HCT116 (cell line): Measurements from ENCODE around the gene GCNT2. TPM values are rescaled to one million over a fixed set of nuclear protein-coding genes. Genes with fewer than 3 reads are reported as not detected.

Experiments used
- ATAC-seq: fragments of 200-7000 bp; cut with Tn5 transposase; 2 replicates; pipeline ENCODE4 v1.9.1; 2020; ENCODE audit warnings: mild to moderate bottlenecking, moderate library complexity
- BruUV-seq: library from RNA; stranded (reverse); fragments of 400-500 nt; replicated peaks from 2 replicates; lab custom pipeline; 2021; lab: Mats Ljungman, UMichigan
- CTCF ChIA-PET: fragments of 300-600 bp; sonication (Branson Sonifier 250); formaldehyde crosslinking; loops from one replicate; lab custom pipeline; 2021; ENCODE audit warnings: antibody characterized with exemption; lab: Charles Lee
- POLR2A ChIA-PET: fragments of 300-600, 350-600 bp; sonication (Branson Sonifier 250); formaldehyde crosslinking; loops from one replicate; lab custom pipeline; 2021; ENCODE audit warnings: antibody characterized with exemption; lab: Charles Lee
- RAD21 ChIA-PET, 2 experiments: fragments of 300-600 bp; sonication (Branson Sonifier 250); formaldehyde crosslinking; loops; one replicate each; lab custom pipeline; 2023; ENCODE audit warnings: low total read pairs in 2 of 2; ENCODE audit not compliant: uncharacterized antibody in 2 of 2, unreplicated experiment in 2 of 2, low non-redundant PET in 1 of 2; lab: Charles Lee
- DNase-seq: peaks from one replicate; pipeline ENCODE4 v3.0.0-alpha.2; 2010; ENCODE audit warnings: low read depth, low spot score
- H2AFZ ChIP-seq: fragments of 200-600 bp; shearing (Covaris generic), sonication (generic); 2 replicates; pipeline ENCODE4 v1.6.1; 2017; ENCODE audit warnings: low read depth, mixed run types, mixed read lengths, antibody characterized with exemption, low read length; ENCODE audit not compliant: poor library complexity, severe bottlenecking
- H3K27ac ChIP-seq: 2 replicates; pipeline ENCODE4 v1.5.1; 2012; ENCODE audit warnings: low read depth, low read length
- H3K27me3 ChIP-seq: fragments of 200-600 bp; sonication (generic); 2 replicates; pipeline ENCODE4 v1.6.1; 2016; ENCODE audit warnings: mixed run types, low read length, mixed read lengths; ENCODE audit not compliant: insufficient read depth
- H3K36me3 ChIP-seq, 2 experiments: fragments of 200-500 bp in 1 of 2; fragments of 200-600 bp in 1 of 2; sonication (Bioruptor generic) in 1 of 2; sonication (generic) in 1 of 2; 2 replicates each; pipeline versions ENCODE4 v1.5.1 to v1.6.1; 2014 to 2016; ENCODE audit warnings: low read length in 2 of 2, inconsistent platforms in 1 of 2, mixed read lengths in 1 of 2, mixed run types in 1 of 2; ENCODE audit not compliant: insufficient read depth in 2 of 2, control insufficient read depth in 1 of 2
- H3K4me1 ChIP-seq, 2 experiments: fragments of 200-600 bp in 1 of 2; sonication (generic) in 1 of 2; 2 replicates each; pipeline versions ENCODE4 v1.5.1 to v1.6.1; 2012 to 2017; ENCODE audit warnings: low read length in 2 of 2, inconsistent platforms in 1 of 2, mild to moderate bottlenecking in 1 of 2, mixed read lengths in 1 of 2, mixed run types in 1 of 2, moderate library complexity in 1 of 2; ENCODE audit not compliant: insufficient read depth in 2 of 2, control insufficient read depth in 1 of 2
- H3K4me2 ChIP-seq: fragments of 200-600 bp; sonication (generic); 2 replicates; pipeline ENCODE4 v1.6.1; 2017; ENCODE audit warnings: mixed run types, low read length, mixed read lengths
- H3K4me3 ChIP-seq, 2 experiments: fragments of 200-600 bp in 1 of 2; sonication (generic) in 1 of 2; replicated peaks in 1 of 2; 2 replicates each; pipeline ENCODE4 v1.5.1; 2011 to 2016; ENCODE audit warnings: low read length in 2 of 2, control low read depth in 1 of 2, low read depth in 1 of 2, mild to moderate bottlenecking in 1 of 2, mixed read lengths in 1 of 2, mixed run types in 1 of 2
- H3K79me2 ChIP-seq: fragments of 200-600 bp; sonication (generic); 2 replicates; pipeline ENCODE4 v1.6.1; 2017; ENCODE audit warnings: mild to moderate bottlenecking, mixed run types, low read length, moderate library complexity, mixed read lengths; ENCODE audit not compliant: insufficient read depth
- H3K9ac ChIP-seq: fragments of 200-600 bp; sonication (generic); 2 replicates; pipeline ENCODE4 v1.6.1; 2016; ENCODE audit warnings: low read length, mixed read lengths
- H3K9me2 ChIP-seq: fragments of 200-600 bp; sonication (generic), shearing (Covaris generic); 2 replicates; pipeline ENCODE4 v1.6.1; 2017; ENCODE audit warnings: mixed run types, mild to moderate bottlenecking, moderate library complexity; ENCODE audit not compliant: insufficient read depth
- H3K9me3 ChIP-seq, 2 experiments: fragments of 200-500 bp in 1 of 2; fragments of 200-600 bp in 1 of 2; sonication (Bioruptor generic) in 1 of 2; sonication (generic) in 1 of 2; 2 replicates each; pipeline ENCODE4 v1.6.1; 2014 to 2017; ENCODE audit warnings: low read length in 2 of 2, mixed read lengths in 2 of 2, inconsistent platforms in 1 of 2, low read depth in 1 of 2, mild to moderate bottlenecking in 1 of 2, mixed run types in 1 of 2, moderate library complexity in 1 of 2; ENCODE audit not compliant: control insufficient read depth in 1 of 2, insufficient read depth in 1 of 2
- H4K20me1 ChIP-seq: fragments of 200-600 bp; sonication (generic), shearing (Covaris generic); 2 replicates; pipeline ENCODE4 v1.6.1; 2017; ENCODE audit warnings: mixed run types, mild to moderate bottlenecking, moderate library complexity; ENCODE audit not compliant: insufficient read depth
- CBX3 ChIP-seq: IDR thresholded peaks from 2 replicates; pipeline ENCODE4 v1.6.1; 2012; ENCODE audit warnings: low read depth
- CEBPB ChIP-seq: IDR thresholded peaks from 2 replicates; pipeline ENCODE4 v1.6.1; 2012; ENCODE audit warnings: low read depth
- EZH2 ChIP-seq: fragments of 200-600 bp; sonication (generic); IDR thresholded peaks from 2 replicates; pipeline ENCODE4 v1.6.1; 2017; ENCODE audit warnings: antibody characterized with exemption, mixed run types
- EZH2phosphoT487 ChIP-seq: fragments of 200-600 bp; IDR thresholded peaks from 2 replicates; pipeline ENCODE4 v1.6.1; 2018; ENCODE audit warnings: antibody characterized with exemption, borderline replicate concordance
- FOSL1 ChIP-seq: IDR thresholded peaks from 2 replicates; pipeline ENCODE4 v1.6.1; 2012; ENCODE audit warnings: low read depth
- JUND ChIP-seq: IDR thresholded peaks from 2 replicates; pipeline ENCODE4 v1.6.1; 2012
- POLR2AphosphoS5 ChIP-seq: IDR thresholded peaks from 2 replicates; pipeline ENCODE4 v1.6.1; 2011; ENCODE audit warnings: mild to moderate bottlenecking, low read depth, low read length, moderate library complexity
- SRF ChIP-seq: IDR thresholded peaks from 2 replicates; pipeline ENCODE4 v1.6.1; 2012; ENCODE audit warnings: low read depth
- TCF7L2 ChIP-seq: IDR thresholded peaks from 2 replicates; pipeline ENCODE4 v1.7.0; 2011; ENCODE audit warnings: borderline replicate concordance, inconsistent platforms; ENCODE audit not compliant: insufficient read depth, insufficient read length; ENCODE audit errors: extremely low read depth
- YY1 ChIP-seq: IDR thresholded peaks from 2 replicates; pipeline ENCODE4 v1.6.1; 2011; ENCODE audit warnings: low read length, low read depth, moderate library complexity, mild to moderate bottlenecking; ENCODE audit not compliant: insufficient replicate concordance; ENCODE audit errors: extremely low read depth
- ZFX ChIP-seq: fragments of 450-650 bp; IDR thresholded peaks from 2 replicates; pipeline ENCODE4 v1.6.1; 2017
- intact Hi-C: fragments of 100-400 bp; cut with micrococcal nuclease; formaldehyde crosslinking; loops from 2 replicates; pipeline ENCODE4 v1.10.0; 2022
- total RNA-seq: library from RNA; stranded (reverse); gene quantifications from one replicate; pipeline ENCODE4 v1.2.1, GENCODE V29; 2021; ENCODE audit not compliant: unreplicated experiment
- TF ChIP-seq, protein P1 (sequence below): IDR thresholded peaks from 2 replicates; pipeline ENCODE4 v1.6.1; 2012
- TF ChIP-seq, protein P2 (sequence below): IDR thresholded peaks from 2 replicates; pipeline ENCODE4 v1.6.1; 2012
- TF ChIP-seq, protein P3 (sequence below), 3 experiments: fragments of 200-600 bp in 1 of 3; sonication (generic) in 1 of 3; IDR thresholded peaks in 2 of 3; conservative IDR thresholded peaks in 1 of 3; 2 replicates each; pipeline ENCODE4 v1.5.1; 2012 to 2017; ENCODE audit warnings: low read depth in 2 of 3, low read length in 2 of 3, antibody characterized with exemption in 1 of 3, borderline replicate concordance in 1 of 3, control low read depth in 1 of 3, mild to moderate bottlenecking in 1 of 3, mixed read lengths in 1 of 3, mixed run types in 1 of 3, moderate library complexity in 1 of 3; ENCODE audit not compliant: insufficient read depth in 1 of 3

Gene GCNT2
- total RNA-seq, 1 experiment from 2014 or later = 0.74 TPM

DNA sequence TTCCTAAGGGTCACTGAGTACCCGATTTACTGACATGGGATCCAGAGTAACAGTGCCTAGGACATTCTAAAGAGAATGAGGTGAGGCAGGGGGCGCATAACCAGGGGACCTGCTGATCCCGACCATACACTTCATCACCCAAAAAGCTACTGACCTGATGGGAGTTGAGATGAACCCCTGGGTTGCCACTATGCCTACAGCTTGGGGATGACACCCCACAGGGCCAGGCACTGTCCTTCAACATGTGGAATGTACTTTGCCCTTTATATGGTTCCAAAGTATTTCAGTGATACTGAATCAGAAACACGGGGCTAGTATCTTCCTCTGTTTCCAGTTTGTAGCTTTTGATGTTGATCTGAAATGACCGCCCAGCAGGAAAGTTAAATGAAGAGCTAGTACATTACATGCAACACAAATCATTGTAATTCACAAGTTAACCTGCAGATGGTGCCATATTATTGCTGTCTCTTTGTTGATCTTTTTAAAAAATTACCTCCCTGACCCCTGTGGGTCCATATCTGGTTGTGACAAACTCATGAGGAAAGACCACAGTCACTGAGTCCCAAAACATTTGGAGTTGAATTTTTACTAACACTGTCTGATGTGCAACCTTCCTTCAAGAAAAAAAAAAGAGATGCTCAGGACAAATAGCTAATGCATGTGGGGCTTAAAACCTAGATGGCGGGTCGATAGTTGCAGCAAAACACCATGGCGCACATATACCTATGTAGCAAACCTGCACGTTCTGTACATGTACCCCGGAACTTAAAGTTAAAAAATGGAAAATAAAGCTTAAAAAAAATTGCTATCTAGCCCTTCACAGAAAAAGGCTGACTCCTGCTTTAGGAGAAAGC lies 42.7 kb upstream of the GCNT2 start (continued):
- TF ChIP-seq JUND = no peak

DNA sequence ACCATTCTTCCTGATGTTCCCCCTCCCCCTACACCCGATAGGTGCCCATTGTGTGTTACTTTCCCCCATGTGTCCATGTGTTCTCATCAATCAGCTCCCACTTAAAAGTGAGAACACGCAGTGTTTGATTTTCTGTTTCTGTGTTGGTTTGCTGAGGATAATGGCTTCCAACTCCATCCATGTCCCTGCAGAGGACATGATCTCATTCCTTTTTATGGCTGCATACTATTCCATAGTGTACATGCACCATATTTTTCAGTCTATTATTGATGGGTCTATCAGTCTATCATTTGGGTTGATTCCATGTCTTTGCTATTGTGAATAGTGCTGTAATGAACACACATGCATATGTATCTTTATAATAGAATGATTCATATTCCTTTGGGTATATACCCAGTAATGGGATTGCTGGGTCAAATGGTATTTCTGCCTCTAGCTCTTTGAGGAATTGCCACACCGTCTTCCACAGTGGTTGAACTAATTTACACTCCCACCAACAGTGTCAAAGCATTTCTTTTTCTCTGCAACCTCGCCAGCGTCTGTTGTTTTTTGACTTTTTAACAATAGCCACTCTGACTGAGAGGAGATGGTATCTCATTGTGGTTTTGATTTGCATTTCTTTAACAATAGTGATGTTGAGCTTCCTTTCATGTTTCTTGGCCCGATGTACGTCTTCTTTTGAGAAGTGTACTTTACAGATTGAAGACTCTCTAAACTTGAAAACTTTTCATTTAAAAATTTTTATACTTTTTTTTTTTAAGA lies 41.0 kb upstream of the GCNT2 start:
- intact Hi-C loops = loop anchor here (5.0 to 10.0 kb wide), 2 partner anchors 1015 to 1097 kb away; no protein-coding TSS in a partner anchor
- ChIA-PET CTCF (interaction anchor here (2.7 kb wide), 1 partner anchor 322 kb away, joined by 11 read pairs; no protein-coding TSS in a partner anchor), POLR2A (no interaction called here), RAD21 (no interaction called here)
- no peak overlapping the region for H3K4me2 ChIP-seq
- H3K27me3 ChIP-seq = no peaks in the 10 kb centered on the region
- peaks cover 0 to 10% of the 10 kb centered on the region in 2 experiments; a peak in 2 of 4 replicates for H3K4me1 ChIP-seq
- H3K79me2 ChIP-seq = no peaks in the 10 kb centered on the region
- H3K27ac ChIP-seq = no peak overlapping the region
- H4K20me1 ChIP-seq = no peaks in the 10 kb centered on the region
- no peak for DNase-seq
- no peak for ATAC-seq
- H3K9me2 ChIP-seq = no peaks in the 10 kb centered on the region
- H3K9me3 ChIP-seq = no peaks in the 10 kb centered on the region
- no TSS peak for BruUV-seq
- no peak overlapping the region for H3K9ac ChIP-seq
- H2AFZ ChIP-seq = no peak overlapping the region
- no peaks in the 10 kb centered on the region for H3K36me3 ChIP-seq
- TF ChIP-seq SRF = no peak
- no peak overlapping the region for H3K4me3 ChIP-seq

DNA sequence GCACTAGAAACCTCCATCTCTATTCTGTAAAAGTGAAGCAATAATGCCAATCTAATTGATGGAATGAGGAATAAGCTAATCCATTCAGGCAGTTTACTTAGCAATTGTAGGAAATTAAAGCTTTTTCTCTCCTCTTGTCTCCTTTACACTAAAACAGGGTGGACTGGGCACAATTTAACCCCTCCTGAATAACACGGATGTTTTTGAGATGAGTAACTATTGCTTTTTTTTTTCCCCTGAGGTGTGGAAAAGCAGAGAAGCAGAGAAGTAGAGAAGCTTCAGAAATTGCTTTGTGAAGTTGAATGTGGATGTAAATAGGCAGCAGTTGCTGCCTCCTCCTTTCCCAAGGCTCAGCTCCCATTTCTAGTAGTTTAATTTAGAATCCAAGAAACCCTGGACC lies 40.0 kb upstream of the GCNT2 start:
- ChIA-PET POLR2A (interaction anchor here (1.5 kb wide), 1 partner anchor 16 kb away, joined by 4 read pairs; no protein-coding TSS in a partner anchor), RAD21 (no interaction called here), CTCF (interaction anchor here (1.3 to 2.7 kb wide), 2 partner anchors 15 to 321 kb away, joined by 3 to 11 read pairs; no protein-coding TSS in a partner anchor)
- Histone ChIP-seq H3K9me2 (no peaks in the 10 kb centered on the region), H3K27ac (no peak overlapping the region), H3K9ac (no peak overlapping the region), H3K36me3 (no peaks in the 10 kb centered on the region), H4K20me1 (no peaks in the 10 kb centered on the region), H3K9me3 (no peaks in the 10 kb centered on the region), H3K4me1 (peaks cover 0 to 10% of the 10 kb centered on the region in 2 experiments; a peak in 2 of 4 replicates), H3K4me3 (no peak overlapping the region), H3K4me2 (peak overlapping the region; percentile 42), H3K79me2 (no peaks in the 10 kb centered on the region), H3K27me3 (no peaks in the 10 kb centered on the region), H2AFZ (peak overlapping the region; percentile 74)
- ATAC-seq = no peak
- DNase-seq = no peak
- no TSS peak for BruUV-seq
- intact Hi-C loops = no loop called here
- TF ChIP-seq, protein P1, sequence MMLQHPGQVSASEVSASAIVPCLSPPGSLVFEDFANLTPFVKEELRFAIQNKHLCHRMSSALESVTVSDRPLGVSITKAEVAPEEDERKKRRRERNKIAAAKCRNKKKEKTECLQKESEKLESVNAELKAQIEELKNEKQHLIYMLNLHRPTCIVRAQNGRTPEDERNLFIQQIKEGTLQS = no peak
- TF ChIP-seq, protein P2, sequence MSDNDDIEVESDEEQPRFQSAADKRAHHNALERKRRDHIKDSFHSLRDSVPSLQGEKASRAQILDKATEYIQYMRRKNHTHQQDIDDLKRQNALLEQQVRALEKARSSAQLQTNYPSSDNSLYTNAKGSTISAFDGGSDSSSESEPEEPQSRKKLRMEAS = no peak
- TF ChIP-seq FOSL1 (no peak), JUND (no peak), CBX3 (no peak), EZH2 (no peak), ZFX (no peak), CEBPB (no peak), EZH2phosphoT487 (no peak), YY1 (no peak), POLR2AphosphoS5 (no peak), TCF7L2 (no peak)
- TF ChIP-seq, protein P3, sequence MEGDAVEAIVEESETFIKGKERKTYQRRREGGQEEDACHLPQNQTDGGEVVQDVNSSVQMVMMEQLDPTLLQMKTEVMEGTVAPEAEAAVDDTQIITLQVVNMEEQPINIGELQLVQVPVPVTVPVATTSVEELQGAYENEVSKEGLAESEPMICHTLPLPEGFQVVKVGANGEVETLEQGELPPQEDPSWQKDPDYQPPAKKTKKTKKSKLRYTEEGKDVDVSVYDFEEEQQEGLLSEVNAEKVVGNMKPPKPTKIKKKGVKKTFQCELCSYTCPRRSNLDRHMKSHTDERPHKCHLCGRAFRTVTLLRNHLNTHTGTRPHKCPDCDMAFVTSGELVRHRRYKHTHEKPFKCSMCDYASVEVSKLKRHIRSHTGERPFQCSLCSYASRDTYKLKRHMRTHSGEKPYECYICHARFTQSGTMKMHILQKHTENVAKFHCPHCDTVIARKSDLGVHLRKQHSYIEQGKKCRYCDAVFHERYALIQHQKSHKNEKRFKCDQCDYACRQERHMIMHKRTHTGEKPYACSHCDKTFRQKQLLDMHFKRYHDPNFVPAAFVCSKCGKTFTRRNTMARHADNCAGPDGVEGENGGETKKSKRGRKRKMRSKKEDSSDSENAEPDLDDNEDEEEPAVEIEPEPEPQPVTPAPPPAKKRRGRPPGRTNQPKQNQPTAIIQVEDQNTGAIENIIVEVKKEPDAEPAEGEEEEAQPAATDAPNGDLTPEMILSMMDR (IDR thresholded peaks at IDR 0.05 in 2 of 3, conservative IDR thresholded peaks at IDR 0.05 in 1 of 3; ENCODE audit: borderline replicate concordance in 1 of 3, insufficient read depth in 1 of 3, low read depth in 2 of 3, low read length in 2 of 3) = no peak
